Measurements from ENCODE around the gene RERE.

DNA sequence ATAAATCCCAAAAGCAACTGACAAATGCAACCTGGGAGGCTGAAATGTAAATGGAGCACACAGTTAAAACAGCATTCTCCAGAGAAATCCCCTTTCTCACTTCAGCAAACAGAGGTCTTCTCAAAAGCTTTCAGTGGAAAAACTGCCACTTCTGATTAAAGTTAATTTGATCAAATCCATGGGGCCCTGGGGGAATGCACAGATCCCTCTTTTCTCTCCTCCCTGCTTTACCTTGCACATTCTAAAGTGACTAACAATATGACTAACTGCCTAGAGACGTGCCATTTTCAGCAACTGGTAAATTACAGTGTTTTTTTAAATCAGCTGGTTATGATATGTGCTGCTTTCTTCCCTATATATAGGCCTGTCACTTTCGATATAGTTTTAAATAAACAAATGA is 142.5 kb downstream of the RERE start:
- TF ChIP-seq EP300 (IDR thresholded peaks at IDR 0.05), result no peak
- TF ChIP-seq, protein P1, sequence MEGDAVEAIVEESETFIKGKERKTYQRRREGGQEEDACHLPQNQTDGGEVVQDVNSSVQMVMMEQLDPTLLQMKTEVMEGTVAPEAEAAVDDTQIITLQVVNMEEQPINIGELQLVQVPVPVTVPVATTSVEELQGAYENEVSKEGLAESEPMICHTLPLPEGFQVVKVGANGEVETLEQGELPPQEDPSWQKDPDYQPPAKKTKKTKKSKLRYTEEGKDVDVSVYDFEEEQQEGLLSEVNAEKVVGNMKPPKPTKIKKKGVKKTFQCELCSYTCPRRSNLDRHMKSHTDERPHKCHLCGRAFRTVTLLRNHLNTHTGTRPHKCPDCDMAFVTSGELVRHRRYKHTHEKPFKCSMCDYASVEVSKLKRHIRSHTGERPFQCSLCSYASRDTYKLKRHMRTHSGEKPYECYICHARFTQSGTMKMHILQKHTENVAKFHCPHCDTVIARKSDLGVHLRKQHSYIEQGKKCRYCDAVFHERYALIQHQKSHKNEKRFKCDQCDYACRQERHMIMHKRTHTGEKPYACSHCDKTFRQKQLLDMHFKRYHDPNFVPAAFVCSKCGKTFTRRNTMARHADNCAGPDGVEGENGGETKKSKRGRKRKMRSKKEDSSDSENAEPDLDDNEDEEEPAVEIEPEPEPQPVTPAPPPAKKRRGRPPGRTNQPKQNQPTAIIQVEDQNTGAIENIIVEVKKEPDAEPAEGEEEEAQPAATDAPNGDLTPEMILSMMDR (IDR thresholded peaks at IDR 0.05), result no peak
- TF ChIP-seq POLR2A (IDR thresholded peaks at IDR 0.05), result no peak
